Activated CD4-positive, alpha-beta T cell treated with anti-CD3 and anti-CD28 coated beads for 48 hours (primary cell): ENCODE results near the gene GOLGA8R.
"Not testable (repeated sequence)": the region's sequence is repeated elsewhere in the genome, so short reads cannot be mapped to it uniquely, and the experiment has no call there.

Experiments used
- DNase-seq: peaks from one replicate; pipeline ENCODE4 v3.0.0-alpha.2; 2020

Gene GOLGA8R

GRCh38 chr15:30414160-30414559 lies at the start of gene GOLGA8R:
Gene GOLGA8R, minus strand, starts transcription at chr15:30414260. Its CDS starts 98 bp downstream, at chr15:30414162.
- DNase-seq, result not testable (repeated sequence)

- DNase-seq, result not testable (repeated sequence)
Observed at GRCh38 chr15:30463849-30464248, 49.8 kb upstream of the GOLGA8R start.

GRCh38 chr15:30462176-30462575 lies 48.1 kb upstream of the GOLGA8R start:
- DNase-seq, result not testable (repeated sequence)

GRCh38 chr15:30452702-30453101 lies 38.6 kb upstream of the GOLGA8R start:
- DNase-seq, result not testable (repeated sequence)

GRCh38 chr15:30438348-30438747 lies 24.3 kb upstream of the GOLGA8R start:
- DNase-seq, result not testable (repeated sequence)

- DNase-seq, result not testable (repeated sequence)
Observed at GRCh38 chr15:30435878-30436277, 21.8 kb upstream of the GOLGA8R start.

GRCh38 chr15:30420723-30421122 lies 6.7 kb upstream of the GOLGA8R start:
- DNase-seq, result not testable (repeated sequence)

GRCh38 chr15:30407636-30408035 lies 6.4 kb downstream of the GOLGA8R start:
- DNase-seq, result not testable (repeated sequence)

- DNase-seq, result peak; percentile 65
Observed at GRCh38 chr15:30398988-30399387, 15.1 kb downstream of the GOLGA8R start.

GRCh38 chr15:30393664-30393991 lies 20.4 kb downstream of the GOLGA8R start:
- not testable (repeated sequence) for DNase-seq

- not testable (repeated sequence) for DNase-seq
Observed at GRCh38 chr15:30392766-30393663, 21.0 kb downstream of the GOLGA8R start, which contains the start of gene CHRFAM7A. Gene CHRFAM7A, minus strand, starts transcription at chr15:30393540. Its CDS starts 10,189 bp downstream, at chr15:30383351.

- not testable (repeated sequence) for DNase-seq
Observed at GRCh38 chr15:30386318-30386887, 27.7 kb downstream of the GOLGA8R start.

- not testable (repeated sequence) for DNase-seq
Observed at GRCh38 chr15:30377082-30377413, 37.0 kb downstream of the GOLGA8R start.

- DNase-seq, result not testable (repeated sequence)
Observed at GRCh38 chr15:30376375-30377081, 37.5 kb downstream of the GOLGA8R start.

GRCh38 chr15:30375872-30376271 lies 38.2 kb downstream of the GOLGA8R start:
- DNase-seq, result not testable (repeated sequence)

GRCh38 chr15:30374862-30375261 lies 39.2 kb downstream of the GOLGA8R start:
- DNase-seq, result not testable (repeated sequence)

GRCh38 chr15:30368271-30368670 lies 45.8 kb downstream of the GOLGA8R start:
- DNase-seq, result not testable (repeated sequence)

GRCh38 chr15:30367246-30367645 lies 46.8 kb downstream of the GOLGA8R start:
- not testable (repeated sequence) for DNase-seq

- not testable (repeated sequence) for DNase-seq
Observed at GRCh38 chr15:30361404-30361803, 52.7 kb downstream of the GOLGA8R start.

- DNase-seq, result not testable (repeated sequence)
Observed at GRCh38 chr15:30360990-30361389, 53.1 kb downstream of the GOLGA8R start.

GRCh38 chr15:30355043-30355442 lies 59.0 kb downstream of the GOLGA8R start:
- not testable (repeated sequence) for DNase-seq
